GM12874 (cell line): ENCODE measurements around the gene VPS52.

Source experiments
- CTCF ChIP-seq: IDR thresholded peaks from 2 replicates; pipeline ENCODE4 v1.5.1; 2011; ENCODE audit warnings: low read depth, mild to moderate bottlenecking, control low read depth, low read length, moderate library complexity; ENCODE audit not compliant: insufficient read depth

Gene VPS52

GRCh38 chr6:33206027-33206863 lies 65.4 kb downstream of the VPS52 start:
- TF ChIP-seq CTCF = no peak

- peak; percentile 32; the same call in 1 of the 2 replicates for TF ChIP-seq CTCF
Observed at GRCh38 chr6:33205191-33206026, 66.3 kb downstream of the VPS52 start.

- TF ChIP-seq CTCF = no peak
Observed at GRCh38 chr6:33204415-33205190, 67.1 kb downstream of the VPS52 start, which contains the start of gene HSD17B8. TSS of gene HSD17B8 (plus strand) at chr6:33204655. CDS start at chr6:33204669, 14 bp downstream.

GRCh38 chr6:33204165-33204414 lies 67.6 kb downstream of the VPS52 start:
- no peak for TF ChIP-seq CTCF

- TF ChIP-seq CTCF = no peak
Observed at GRCh38 chr6:33203443-33204164, 68.1 kb downstream of the VPS52 start.

GRCh38 chr6:33202799-33203198 lies 68.9 kb downstream of the VPS52 start:
- TF ChIP-seq CTCF = no peak

GRCh38 chr6:33201935-33202334 lies 69.7 kb downstream of the VPS52 start:
- TF ChIP-seq CTCF = no peak
